BJ (cell line): ENCODE data around the gene VAT1L. TPM values are rescaled to one million over a fixed set of nuclear protein-coding genes. Genes with fewer than 3 reads are reported as not detected.
A peak's percentile ranks its signal among the peaks of the same experiment; 100 is the strongest.

Experiments
- CTCF ChIA-PET: fragments of 350-600 bp; formaldehyde crosslinking; extraction: SDS; loops from one replicate; lab custom pipeline; 2021; ENCODE audit warnings: antibody characterized with exemption, inconsistent platforms; lab: Yijun Ruan, JAX
- POLR2A ChIA-PET: fragments of 300-600 bp; sonication (Branson Sonifier 250); formaldehyde crosslinking; extraction: SDS; loops from one replicate; lab custom pipeline; 2021; ENCODE audit warnings: antibody characterized with exemption; lab: Charles Lee
- DNase-seq: peaks from one replicate; pipeline ENCODE4 v3.0.0-alpha.2; 2011; ENCODE audit warnings: low read depth
- H3K27me3 ChIP-seq: 2 replicates; pipeline ENCODE4 v1.6.0; 2011; ENCODE audit warnings: low read length; ENCODE audit not compliant: control insufficient read depth, insufficient read depth
- H3K36me3 ChIP-seq: 2 replicates; pipeline ENCODE4 v1.5.1; 2011; ENCODE audit warnings: low read length; ENCODE audit not compliant: control insufficient read depth, insufficient read depth
- H3K4me3 ChIP-seq: 2 replicates; pipeline ENCODE4 v1.5.1; 2011; ENCODE audit warnings: low read depth, mild to moderate bottlenecking, control low read depth, low read length
- polyA minus RNA-seq: library from RNA; depleted of rRNA, polyadenylated mRNA; stranded (reverse); fragments of >200 nt; gene quantifications from 2 replicates; pipeline ENCODE4 v1.2.3, GENCODE V29; 2011; rRNA and poly(A)+ RNA removed
- polyA plus RNA-seq: library from polyadenylated mRNA; depleted of rRNA; stranded (reverse); fragments of >200 nt; gene quantifications from 2 replicates; pipeline ENCODE4 v1.2.3, GENCODE V29; 2011; rRNA removed
- TF ChIP-seq, protein P1 (sequence below): IDR thresholded peaks from 2 replicates; pipeline ENCODE4 v1.5.1; 2011; ENCODE audit warnings: low read depth, mild to moderate bottlenecking, control low read depth, inconsistent platforms, low read length, moderate library complexity; ENCODE audit not compliant: insufficient read depth

The VAT1L gene
- polyA plus RNA-seq (4.7 and 6.5 TPM in 2 replicates), polyA minus RNA-seq (2.4 and 3.4 TPM in 2 replicates)

GRCh38 chr16:77788181-77789084 is at the start of gene VAT1L:
VAT1L (plus strand) TSS chr16:77788564; CDS start chr16:77788683, 119 bp downstream.
- no peak for DNase-seq
- ChIA-PET POLR2A (no interaction called here), CTCF (no interaction called here)
- H3K27me3 ChIP-seq: peaks cover 5% of the 10 kb centered on the region; the same call in 1 of the 2 replicates
- no peaks in the 10 kb centered on the region for H3K36me3 ChIP-seq
- peak within 1 kb of the TSS; percentile 53 for H3K4me3 ChIP-seq
- TF ChIP-seq, protein P1, sequence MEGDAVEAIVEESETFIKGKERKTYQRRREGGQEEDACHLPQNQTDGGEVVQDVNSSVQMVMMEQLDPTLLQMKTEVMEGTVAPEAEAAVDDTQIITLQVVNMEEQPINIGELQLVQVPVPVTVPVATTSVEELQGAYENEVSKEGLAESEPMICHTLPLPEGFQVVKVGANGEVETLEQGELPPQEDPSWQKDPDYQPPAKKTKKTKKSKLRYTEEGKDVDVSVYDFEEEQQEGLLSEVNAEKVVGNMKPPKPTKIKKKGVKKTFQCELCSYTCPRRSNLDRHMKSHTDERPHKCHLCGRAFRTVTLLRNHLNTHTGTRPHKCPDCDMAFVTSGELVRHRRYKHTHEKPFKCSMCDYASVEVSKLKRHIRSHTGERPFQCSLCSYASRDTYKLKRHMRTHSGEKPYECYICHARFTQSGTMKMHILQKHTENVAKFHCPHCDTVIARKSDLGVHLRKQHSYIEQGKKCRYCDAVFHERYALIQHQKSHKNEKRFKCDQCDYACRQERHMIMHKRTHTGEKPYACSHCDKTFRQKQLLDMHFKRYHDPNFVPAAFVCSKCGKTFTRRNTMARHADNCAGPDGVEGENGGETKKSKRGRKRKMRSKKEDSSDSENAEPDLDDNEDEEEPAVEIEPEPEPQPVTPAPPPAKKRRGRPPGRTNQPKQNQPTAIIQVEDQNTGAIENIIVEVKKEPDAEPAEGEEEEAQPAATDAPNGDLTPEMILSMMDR: no peak

- TF ChIP-seq, protein P1: no peak
- H3K27me3 ChIP-seq: no peaks in the 10 kb centered on the region
- no peak overlapping the region for H3K4me3 ChIP-seq
- CTCF ChIA-PET: no interaction called here
- POLR2A ChIA-PET: no interaction called here
- DNase-seq: no peak
- H3K36me3 ChIP-seq: no peaks in the 10 kb centered on the region
Observed at GRCh38 chr16:77738706-77739558, 49.4 kb upstream of the VAT1L start.

GRCh38 chr16:77739559-77739892 is 48.8 kb upstream of the VAT1L start:
- no peak overlapping the region for H3K4me3 ChIP-seq
- ChIA-PET POLR2A (no interaction called here), CTCF (no interaction called here)
- H3K27me3 ChIP-seq: no peaks in the 10 kb centered on the region
- TF ChIP-seq, protein P1: no peak
- no peaks in the 10 kb centered on the region for H3K36me3 ChIP-seq
- DNase-seq: no peak

DNA sequence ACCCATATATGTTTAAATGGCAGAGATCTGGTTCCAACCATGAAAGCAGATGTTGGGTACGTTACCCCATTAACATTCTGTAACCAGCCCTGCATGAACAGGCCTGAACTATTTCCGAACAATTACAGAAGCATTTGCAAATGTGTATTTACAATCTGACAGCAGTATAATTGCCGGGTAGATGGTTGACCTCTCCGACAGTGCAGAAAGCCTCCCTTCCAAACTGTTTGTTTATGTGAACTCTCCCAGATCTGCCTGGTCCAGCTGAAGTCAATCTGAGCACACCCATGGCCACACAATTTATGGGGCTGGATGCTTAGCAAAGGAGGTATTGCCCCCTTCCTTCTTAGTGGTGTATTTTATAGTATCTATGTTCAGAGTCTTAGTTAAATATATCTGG is 44.2 kb upstream of the VAT1L start:
- ChIA-PET CTCF (no interaction called here), POLR2A (no interaction called here)
- H3K36me3 ChIP-seq: no peaks in the 10 kb centered on the region
- TF ChIP-seq, protein P1: no peak
- no peak overlapping the region for H3K4me3 ChIP-seq
- no peaks in the 10 kb centered on the region for H3K27me3 ChIP-seq
- no peak for DNase-seq

DNA sequence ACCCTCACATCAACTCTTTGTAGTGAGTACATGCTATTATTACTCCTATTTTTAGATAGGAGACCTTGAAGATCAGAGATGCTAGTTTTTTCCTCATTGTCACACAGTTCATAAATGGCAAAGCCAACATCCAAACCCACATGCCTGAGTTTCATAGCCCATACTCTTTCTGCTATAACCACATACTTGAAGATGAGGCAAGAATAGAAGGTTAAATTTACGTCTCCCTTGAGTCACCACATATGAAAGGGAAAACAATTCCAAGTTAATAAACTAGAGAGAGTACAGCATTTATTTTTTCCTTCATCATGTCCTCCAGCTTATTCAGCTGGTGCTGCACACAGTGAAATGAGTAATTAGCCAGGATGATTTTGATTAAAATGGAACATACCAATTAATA is 42.4 kb upstream of the VAT1L start:
- no peaks in the 10 kb centered on the region for H3K27me3 ChIP-seq
- CTCF ChIA-PET: no interaction called here
- no peak for DNase-seq
- H3K36me3 ChIP-seq: no peaks in the 10 kb centered on the region
- no peak overlapping the region for H3K4me3 ChIP-seq
- TF ChIP-seq, protein P1: no peak
- POLR2A ChIA-PET: no interaction called here
